ENCODE results near the gene SAP30BP.

SAP30BP gene

GRCh38 chr17:75628425-75628824, 38.7 kb upstream of the SAP30BP start:
- Histone ChIP-seq H3K4me3 (ENCODE audit: low read length) (no peak overlapping the region), H3K79me2 (ENCODE audit: low read length) (no peaks in the 10 kb centered on the region), H3K27ac (ENCODE audit: low read length) (no peak overlapping the region), H4K20me1 (ENCODE audit: insufficient read depth, low read length) (no peaks in the 10 kb centered on the region), H3K9ac (ENCODE audit: low read length) (no peak overlapping the region), H3K4me2 (ENCODE audit: low read length) (no peak overlapping the region), H3K27me3 (ENCODE audit: low read depth, low read length) (no peaks in the 10 kb centered on the region), H3K36me3 (replicated peaks; ENCODE audit: low read depth, low read length) (peaks cover 6% of the 10 kb centered on the region), H3K9me3 (ENCODE audit: insufficient read depth, low read length) (no peaks in the 10 kb centered on the region), H2AFZ (ENCODE audit: low read depth, low read length) (no peak overlapping the region), H3K4me1 (ENCODE audit: low read length) (peaks cover 7% of the 10 kb centered on the region)
- TF ChIP-seq CTCF (IDR thresholded peaks at IDR 0.05; ENCODE audit: low read depth, low read length) (no peak), EZH2phosphoT487 (IDR thresholded peaks at IDR 0.05; ENCODE audit: low read depth) (no peak)

DNA sequence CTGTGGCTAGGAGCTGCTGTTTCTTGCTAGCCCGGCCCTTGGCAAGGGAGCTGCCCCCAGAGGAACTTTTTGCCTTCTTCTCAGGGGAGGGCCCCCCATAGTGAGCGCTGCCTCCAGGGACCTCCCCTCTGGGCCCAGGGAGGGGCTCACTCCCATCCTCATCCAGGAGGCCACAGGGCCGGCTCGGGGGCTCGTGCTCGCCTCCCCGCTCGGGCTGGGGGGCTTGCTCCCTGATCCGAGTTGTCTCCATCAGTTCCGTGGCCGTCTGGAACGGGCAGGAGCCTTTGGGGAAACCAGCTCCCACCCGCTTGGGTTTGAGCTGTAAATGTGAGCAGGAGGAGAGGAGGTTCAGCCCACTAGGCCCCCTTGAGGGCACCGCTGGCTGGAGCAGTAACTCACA, 38.0 kb upstream of the SAP30BP start:
- no peak overlapping the region for H3K9ac ChIP-seq (ENCODE audit: low read length)
- H4K20me1 ChIP-seq (ENCODE audit: insufficient read depth, low read length) = no peaks in the 10 kb centered on the region; the same call in 1 of the 2 replicates
- no peaks in the 10 kb centered on the region for H3K27me3 ChIP-seq (ENCODE audit: low read depth, low read length)
- H3K9me3 ChIP-seq (ENCODE audit: insufficient read depth, low read length) = no peaks in the 10 kb centered on the region
- TF ChIP-seq EZH2phosphoT487 (IDR thresholded peaks at IDR 0.05; ENCODE audit: low read depth) (no peak), CTCF (IDR thresholded peaks at IDR 0.05; ENCODE audit: low read depth, low read length) (no peak)
- H3K4me2 ChIP-seq (ENCODE audit: low read length) = no peak overlapping the region
- no peaks in the 10 kb centered on the region for H3K79me2 ChIP-seq (ENCODE audit: low read length)
- peaks cover 6% of the 10 kb centered on the region for H3K36me3 ChIP-seq (replicated peaks; ENCODE audit: low read depth, low read length)
- no peak overlapping the region for H2AFZ ChIP-seq (ENCODE audit: low read depth, low read length)
- peaks cover 14% of the 10 kb centered on the region for H3K4me1 ChIP-seq (ENCODE audit: low read length)
- no peak overlapping the region for H3K27ac ChIP-seq (ENCODE audit: low read length)
- no peak overlapping the region for H3K4me3 ChIP-seq (ENCODE audit: low read length)

DNA sequence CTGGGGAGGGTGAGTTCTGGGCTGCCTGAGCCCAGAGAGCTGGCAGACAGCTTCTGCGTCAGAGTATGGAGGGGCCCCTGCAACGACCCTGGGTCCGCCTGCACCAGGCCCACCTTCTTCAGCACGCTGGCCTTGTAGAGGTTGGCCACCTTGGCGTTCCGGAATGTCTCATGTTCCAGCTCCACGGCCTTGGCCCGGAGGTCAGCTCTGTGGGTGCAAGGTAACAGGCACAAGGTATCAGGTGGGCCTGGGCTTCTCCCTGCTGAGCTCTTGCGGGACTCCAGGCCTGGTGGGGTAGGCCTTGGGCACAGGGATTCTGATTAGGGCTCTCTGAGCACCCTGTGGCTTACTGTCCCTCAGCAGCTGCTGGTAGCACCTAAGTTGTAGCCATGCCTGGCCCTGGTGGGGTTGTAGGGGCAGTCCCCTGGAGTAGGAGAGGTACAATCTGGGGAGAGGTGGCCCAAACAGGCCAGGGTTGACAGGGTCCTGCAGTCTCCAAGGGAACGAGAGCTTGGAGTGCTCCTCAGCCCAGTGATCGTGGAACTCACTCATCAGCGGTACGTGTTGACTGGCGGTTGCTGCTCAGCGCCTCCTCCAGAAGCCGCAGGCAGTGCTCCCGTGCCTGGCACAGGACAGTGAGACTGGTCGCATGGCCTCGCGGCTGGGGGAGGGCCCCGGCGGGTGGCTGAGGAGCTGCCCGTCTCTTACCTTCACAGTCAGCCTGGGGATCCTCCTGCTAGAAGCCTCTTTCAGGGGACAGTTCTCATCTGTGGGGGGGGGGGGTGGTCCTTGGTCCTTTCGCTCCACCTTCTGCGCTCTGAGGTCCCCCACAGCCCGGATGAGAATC, 36.8 kb upstream of the SAP30BP start:
- H3K79me2 ChIP-seq (ENCODE audit: low read length) = no peaks in the 10 kb centered on the region
- no peaks in the 10 kb centered on the region for H3K27me3 ChIP-seq (ENCODE audit: low read depth, low read length)
- H2AFZ ChIP-seq (ENCODE audit: low read depth, low read length) = no peak overlapping the region
- H3K4me1 ChIP-seq (ENCODE audit: low read length) = peaks cover 16% of the 10 kb centered on the region
- no peak for TF ChIP-seq EZH2phosphoT487 (IDR thresholded peaks at IDR 0.05; ENCODE audit: low read depth)
- no peak for TF ChIP-seq CTCF (IDR thresholded peaks at IDR 0.05; ENCODE audit: low read depth, low read length)
- H3K4me2 ChIP-seq (ENCODE audit: low read length) = no peak overlapping the region
- H3K36me3 ChIP-seq (replicated peaks; ENCODE audit: low read depth, low read length) = peaks cover 6% of the 10 kb centered on the region
- no peak overlapping the region for H3K27ac ChIP-seq (ENCODE audit: low read length)
- H3K9ac ChIP-seq (ENCODE audit: low read length) = no peak overlapping the region
- no peaks in the 10 kb centered on the region; the same call in 1 of the 2 replicates for H4K20me1 ChIP-seq (ENCODE audit: insufficient read depth, low read length)
- H3K4me3 ChIP-seq (ENCODE audit: low read length) = no peak overlapping the region
- no peaks in the 10 kb centered on the region for H3K9me3 ChIP-seq (ENCODE audit: insufficient read depth, low read length)

- Histone ChIP-seq H3K4me2 (ENCODE audit: low read length) (no peak overlapping the region), H4K20me1 (ENCODE audit: insufficient read depth, low read length) (no peaks in the 10 kb centered on the region; the same call in 1 of the 2 replicates), H3K9me3 (ENCODE audit: insufficient read depth, low read length) (no peaks in the 10 kb centered on the region), H3K36me3 (replicated peaks; ENCODE audit: low read depth, low read length) (peaks cover 6% of the 10 kb centered on the region), H3K79me2 (ENCODE audit: low read length) (no peaks in the 10 kb centered on the region), H3K27ac (ENCODE audit: low read length) (no peak overlapping the region), H3K4me3 (ENCODE audit: low read length) (no peak overlapping the region), H2AFZ (ENCODE audit: low read depth, low read length) (no peak overlapping the region), H3K27me3 (ENCODE audit: low read depth, low read length) (no peaks in the 10 kb centered on the region), H3K9ac (ENCODE audit: low read length) (no peak overlapping the region), H3K4me1 (ENCODE audit: low read length) (peaks cover 16% of the 10 kb centered on the region)
- no peak for TF ChIP-seq EZH2phosphoT487 (IDR thresholded peaks at IDR 0.05; ENCODE audit: low read depth)
- no peak for TF ChIP-seq CTCF (IDR thresholded peaks at IDR 0.05; ENCODE audit: low read depth, low read length)
Observed at GRCh38 chr17:75631353-75631752, 35.8 kb upstream of the SAP30BP start.
